PC-3 (cell line): ENCODE measurements around the gene TMEM190. TPM values are rescaled to one million over a fixed set of nuclear protein-coding genes. Genes with fewer than 3 reads are reported as not detected.

Experiments used
- ATAC-seq: fragments of 200-7000 bp; cut with Tn5 transposase; 2 replicates; pipeline ENCODE4 v1.9.1; 2020; ENCODE audit warnings: mild to moderate bottlenecking, moderate library complexity
- BruUV-seq: library from RNA; stranded (reverse); fragments of 400-500 nt; replicated peaks from 2 replicates; lab custom pipeline; 2021; lab: Mats Ljungman, UMichigan
- CTCF ChIA-PET: fragments of 300-600 bp; sonication (Branson Sonifier 250); formaldehyde crosslinking; loops from one replicate; lab custom pipeline; 2022; ENCODE audit warnings: antibody characterized with exemption; lab: Charles Lee
- POLR2A ChIA-PET: fragments of 300-600 bp; sonication (Branson Sonifier 250); formaldehyde crosslinking; loops from one replicate; lab custom pipeline; 2022; ENCODE audit warnings: antibody characterized with exemption; ENCODE audit not compliant: unreplicated experiment; lab: Charles Lee
- DNase-seq: peaks from one replicate; pipeline ENCODE4 v3.0.0-alpha.2; 2015
- H2AFZ ChIP-seq: fragments of 300-600 bp; sonication (generic); 2 replicates; pipeline ENCODE4 v1.6.0; 2016; ENCODE audit warnings: antibody characterized with exemption, low read length
- H3F3A ChIP-seq: fragments of 300-600 bp; sonication (generic); one replicate; pipeline ENCODE4 v1.6.0; 2017; ENCODE audit warnings: antibody characterized with exemption, low read length, control low read depth, mild to moderate bottlenecking; ENCODE audit not compliant: unreplicated experiment
- H3K27ac ChIP-seq: fragments of 300-600 bp; sonication (generic); 2 replicates; pipeline ENCODE4 v1.5.1; 2016; ENCODE audit warnings: mild to moderate bottlenecking, low read length
- H3K27me3 ChIP-seq: fragments of 300-600 bp; sonication (generic); 2 replicates; pipeline ENCODE4 v1.6.1; 2016; ENCODE audit warnings: low read length, mixed read lengths
- H3K36me3 ChIP-seq: fragments of 300-600 bp; sonication (generic); 2 replicates; pipeline ENCODE4 v1.6.1; 2016; ENCODE audit warnings: low read depth, mixed run types, low read length, mixed read lengths
- H3K4me1 ChIP-seq: fragments of 300-600 bp; sonication (generic); 2 replicates; pipeline ENCODE4 v1.5.1; 2016; ENCODE audit warnings: low read length; ENCODE audit not compliant: insufficient read depth
- H3K4me2 ChIP-seq: fragments of 300-600 bp; sonication (generic); 2 replicates; pipeline ENCODE4 v1.6.0; 2016; ENCODE audit warnings: low read length
- H3K4me3 ChIP-seq: fragments of 300-600 bp; sonication (generic); 2 replicates; pipeline ENCODE4 v1.5.1; 2016; ENCODE audit warnings: mild to moderate bottlenecking, low read length, mixed read lengths
- H3K79me2 ChIP-seq: fragments of 300-600 bp; sonication (generic); 2 replicates; pipeline ENCODE4 v1.6.1; 2017; ENCODE audit warnings: low read length, mixed read lengths
- H3K9ac ChIP-seq: fragments of 300-600 bp; sonication (generic); 2 replicates; pipeline ENCODE4 v1.6.0; 2016; ENCODE audit warnings: mild to moderate bottlenecking, low read length
- H3K9me2 ChIP-seq: fragments of 300-600 bp; sonication (generic); replicated peaks from 2 replicates; pipeline ENCODE4 v1.6.1; 2016; ENCODE audit warnings: mixed run types, low read length, mixed read lengths
- H3K9me3 ChIP-seq: fragments of 300-600 bp; sonication (generic); 2 replicates; pipeline ENCODE4 v1.6.1; 2016; ENCODE audit warnings: low read length, mixed read lengths
- H4K20me1 ChIP-seq: fragments of 300-600 bp; sonication (generic); 2 replicates; pipeline ENCODE4 v1.6.1; 2016; ENCODE audit warnings: low read length, mixed read lengths
- CTCF ChIP-seq: fragments of 300-600 bp; sonication (generic); conservative IDR thresholded peaks from 2 replicates; pipeline ENCODE4 v1.5.1; 2017; ENCODE audit warnings: antibody characterized with exemption, low read depth, mild to moderate bottlenecking, low read length
- EZH2 ChIP-seq: fragments of 300-600 bp; sonication (generic); IDR thresholded peaks from one replicate; pipeline ENCODE4 v1.6.1; 2017; ENCODE audit warnings: antibody characterized with exemption, mild to moderate bottlenecking, low read length; ENCODE audit not compliant: unreplicated experiment
- EZH2phosphoT487 ChIP-seq: fragments of 300-600 bp; sonication (generic); IDR thresholded peaks from 2 replicates; pipeline ENCODE4 v1.6.1; 2018; ENCODE audit warnings: mild to moderate bottlenecking, antibody characterized with exemption, low read length, borderline replicate concordance
- intact Hi-C: fragments of 100-400 bp; cut with micrococcal nuclease; formaldehyde crosslinking; loops from 2 replicates; pipeline ENCODE4 v1.9.0; 2023
- total RNA-seq: library from RNA; depleted of rRNA; stranded (reverse); fragments of >200 nt; gene quantifications from 2 replicates; pipeline ENCODE4 v1.2.3, GENCODE V29; 2014

TMEM190 gene
- total RNA-seq, 1 experiment from 2014 or later: not detected

- no peak for DNase-seq
- TF ChIP-seq EZH2: no peak
- TF ChIP-seq CTCF: no peak
- no peak for TF ChIP-seq EZH2phosphoT487
- peak; percentile 1 for ATAC-seq
- peaks cover 44% of the 10 kb centered on the region for H3K4me1 ChIP-seq
- peak overlapping the region; percentile 29; the same call in 1 of the 2 replicates for H3K4me3 ChIP-seq
- no peaks in the 10 kb centered on the region for H3K79me2 ChIP-seq
- H2AFZ ChIP-seq: peak overlapping the region; percentile 17; the same call in 1 of the 2 replicates
- ChIA-PET CTCF (interaction anchor here (1.0 kb wide), 1 partner anchor 9 kb away, joined by 5 read pairs; no protein-coding TSS in a partner anchor), POLR2A (no interaction called here)
- H3K9ac ChIP-seq: no peak overlapping the region
- H3K27me3 ChIP-seq: no peaks in the 10 kb centered on the region
- H4K20me1 ChIP-seq: no peaks in the 10 kb centered on the region
- BruUV-seq: no TSS peak
- intact Hi-C loops: loop anchor here (5.0 kb wide), 1 partner anchor 72 kb away; no protein-coding TSS in a partner anchor
- peaks cover 5% of the 10 kb centered on the region for H3F3A ChIP-seq
- H3K9me2 ChIP-seq: no peaks in the 10 kb centered on the region
- H3K27ac ChIP-seq: peak overlapping the region; percentile 6; the same call in 1 of the 2 replicates
- no peaks in the 10 kb centered on the region for H3K9me3 ChIP-seq
- H3K36me3 ChIP-seq: no peaks in the 10 kb centered on the region
- H3K4me2 ChIP-seq: peak overlapping the region; percentile 71
These were observed 2.5 kb upstream of the TMEM190 start for GRCh38 chr19:55373993-55374757.

- no peak for ATAC-seq
- intact Hi-C loops: no loop called here
- no TSS peak for BruUV-seq
These were observed 918 bp downstream of the TMEM190 start for GRCh38 chr19:55377356-55378131.

More at GRCh38 chr19:55377356-55378131, 918 bp downstream of the TMEM190 start:
- Histone ChIP-seq H2AFZ (no peak overlapping the region), H3F3A (no peaks in the 10 kb centered on the region), H3K4me1 (peaks cover 31% of the 10 kb centered on the region), H3K9ac (no peak overlapping the region), H3K36me3 (0 out of 2 replicates have a peak, but pooled peaks cover 3% of the 10 kb centered on the region), H3K4me3 (no peak overlapping the region), H3K4me2 (no peak overlapping the region), H3K27ac (no peak overlapping the region), H3K9me2 (no peaks in the 10 kb centered on the region), H3K27me3 (no peaks in the 10 kb centered on the region), H3K79me2 (peaks cover 13% of the 10 kb centered on the region), H3K9me3 (no peaks in the 10 kb centered on the region), H4K20me1 (no peaks in the 10 kb centered on the region)
- ChIA-PET CTCF (no interaction called here), POLR2A (no interaction called here)
- TF ChIP-seq CTCF (no peak), EZH2phosphoT487 (no peak), EZH2 (no peak)
- no peak for DNase-seq
